ENCODE measurements around the gene PARM1.

PARM1 gene

GRCh38 chr4:74932832-74933561, at the start of gene PARM1:
TSS of gene PARM1 (plus strand) at chr4:74933116. CDS start at chr4:74933328, 212 bp downstream.
- peak; percentile 20 for DNase-seq (ENCODE audit: low spot score)
- no peak for FAIRE-seq

GRCh38 chr4:74884266-74884665, 48.6 kb upstream of the PARM1 start:
- no peak for FAIRE-seq
- DNase-seq (ENCODE audit: low spot score), result no peak

- DNase-seq (ENCODE audit: low spot score) (no peak), FAIRE-seq (no peak)
Measured at GRCh38 chr4:74886484-74886883, 46.4 kb upstream of the PARM1 start.

GRCh38 chr4:74890341-74890740, 42.6 kb upstream of the PARM1 start:
- no peak for FAIRE-seq

GRCh38 chr4:74891037-74891436, 41.9 kb upstream of the PARM1 start:
- no peak for DNase-seq (ENCODE audit: low spot score)
- no peak for FAIRE-seq

More at GRCh38 chr4:74890341-74890740, 42.6 kb upstream of the PARM1 start:
- no peak for DNase-seq (ENCODE audit: low spot score)

- FAIRE-seq, result no peak
- DNase-seq (ENCODE audit: low spot score), result no peak
Measured at GRCh38 chr4:74893171-74893570, 39.7 kb upstream of the PARM1 start.

- DNase-seq (ENCODE audit: low spot score), result no peak
- no peak for FAIRE-seq
Measured at GRCh38 chr4:74896595-74896994, 36.3 kb upstream of the PARM1 start.

- FAIRE-seq, result no peak
- no peak for DNase-seq (ENCODE audit: low spot score)
Measured at GRCh38 chr4:74897386-74897785, 35.5 kb upstream of the PARM1 start.

- no peak for DNase-seq (ENCODE audit: low spot score)
- no peak for FAIRE-seq
Measured at GRCh38 chr4:74900862-74901261, 32.1 kb upstream of the PARM1 start.

- FAIRE-seq (no peak), DNase-seq (ENCODE audit: low spot score) (no peak)
Measured at GRCh38 chr4:74904509-74905065, 28.3 kb upstream of the PARM1 start.

- FAIRE-seq (no peak), DNase-seq (ENCODE audit: low spot score) (no peak)
Measured at GRCh38 chr4:74906771-74907170, 26.1 kb upstream of the PARM1 start.

- no peak for DNase-seq (ENCODE audit: low spot score)
- no peak for FAIRE-seq
Measured at GRCh38 chr4:74919783-74920182, 13.1 kb upstream of the PARM1 start.

- FAIRE-seq (no peak), DNase-seq (ENCODE audit: low spot score) (no peak)
Measured at GRCh38 chr4:74920704-74921103, 12.2 kb upstream of the PARM1 start.

- FAIRE-seq (no peak), DNase-seq (ENCODE audit: low spot score) (no peak)
Measured at GRCh38 chr4:74921490-74921889, 11.4 kb upstream of the PARM1 start.

- FAIRE-seq (no peak), DNase-seq (ENCODE audit: low spot score) (no peak)
Measured at GRCh38 chr4:74926007-74926406, 6.9 kb upstream of the PARM1 start.

GRCh38 chr4:74930162-74930561, 2.8 kb upstream of the PARM1 start:
- DNase-seq (ENCODE audit: low spot score) (no peak), FAIRE-seq (no peak)

GRCh38 chr4:74931376-74931775, 1.5 kb upstream of the PARM1 start:
- no peak for FAIRE-seq

GRCh38 chr4:74932010-74932409, 906 bp upstream of the PARM1 start:
- DNase-seq (ENCODE audit: low spot score) (no peak), FAIRE-seq (no peak)

More at GRCh38 chr4:74931376-74931775, 1.5 kb upstream of the PARM1 start:
- DNase-seq (ENCODE audit: low spot score), result no peak

GRCh38 chr4:74933562-74934015, 673 bp downstream of the PARM1 start:
- DNase-seq (ENCODE audit: low spot score) (no peak), FAIRE-seq (no peak)

GRCh38 chr4:74934016-74934831, 1.3 kb downstream of the PARM1 start:
- DNase-seq (ENCODE audit: low spot score) (no peak), FAIRE-seq (no peak)

- DNase-seq (ENCODE audit: low spot score) (no peak), FAIRE-seq (no peak)
Measured at GRCh38 chr4:74934888-74935287, 2.0 kb downstream of the PARM1 start.

GRCh38 chr4:74941123-74941522, 8.2 kb downstream of the PARM1 start:
- DNase-seq (ENCODE audit: low spot score) (no peak), FAIRE-seq (no peak)

Measured in RCC 7860 (cell line).